ENCODE results near the gene METTL8.
"Not testable (repeated sequence)": the region's sequence is repeated elsewhere in the genome, so short reads cannot be mapped to it uniquely, and the experiment has no call there.

DNA sequence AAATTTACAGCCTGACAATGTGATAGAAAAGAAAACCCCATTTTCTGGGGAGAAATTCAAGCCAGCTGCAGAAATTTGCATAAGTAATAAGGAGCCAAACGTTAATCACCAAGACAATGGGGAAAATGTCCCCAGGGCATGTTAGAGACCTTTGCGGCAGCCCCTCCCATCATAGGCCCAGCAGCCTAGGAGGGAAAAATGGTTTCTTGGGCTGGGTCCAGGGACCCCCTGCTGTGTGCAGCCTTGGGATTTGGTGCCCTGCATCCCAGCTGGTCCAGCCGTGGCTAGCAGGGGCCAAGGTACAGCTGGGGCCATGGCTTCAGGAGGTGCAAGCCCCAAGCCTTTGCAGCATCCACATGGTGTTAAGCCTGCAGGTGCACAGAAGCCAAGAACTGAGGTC lies 121.6 kb downstream of the METTL8 start:
- not testable (repeated sequence) for TF ChIP-seq TCF7L2 (IDR thresholded peaks at IDR 0.05; ENCODE audit: low read depth, low read length); AKAP8 (CRISPR knock-in tag; IDR thresholded peaks at IDR 0.05); KAT7 (CRISPR knock-in tag; IDR thresholded peaks at IDR 0.05; ENCODE audit: borderline replicate concordance); ZFP36 (IDR thresholded peaks at IDR 0.05; ENCODE audit: borderline replicate concordance, low read depth, low read length, partially characterized antibody); ZNF274 (CRISPR knock-in tag; IDR thresholded peaks at IDR 0.05); YY1 (IDR thresholded peaks at IDR 0.05; ENCODE audit: insufficient read depth, insufficient replicate concordance, low read depth, low read length); HOXA5 (CRISPR knock-in tag; IDR thresholded peaks at IDR 0.05); CBX5 (CRISPR knock-in tag; IDR thresholded peaks at IDR 0.05; ENCODE audit: borderline replicate concordance); PCBP1 (IDR thresholded peaks at IDR 0.05; ENCODE audit: borderline replicate concordance, low read depth, low read length); POLR2A (IDR thresholded peaks at IDR 0.05; ENCODE audit: insufficient read depth in 1 of 2, low read depth in 2 of 2, low read length in 2 of 2)
- TF ChIP-seq, protein P1, sequence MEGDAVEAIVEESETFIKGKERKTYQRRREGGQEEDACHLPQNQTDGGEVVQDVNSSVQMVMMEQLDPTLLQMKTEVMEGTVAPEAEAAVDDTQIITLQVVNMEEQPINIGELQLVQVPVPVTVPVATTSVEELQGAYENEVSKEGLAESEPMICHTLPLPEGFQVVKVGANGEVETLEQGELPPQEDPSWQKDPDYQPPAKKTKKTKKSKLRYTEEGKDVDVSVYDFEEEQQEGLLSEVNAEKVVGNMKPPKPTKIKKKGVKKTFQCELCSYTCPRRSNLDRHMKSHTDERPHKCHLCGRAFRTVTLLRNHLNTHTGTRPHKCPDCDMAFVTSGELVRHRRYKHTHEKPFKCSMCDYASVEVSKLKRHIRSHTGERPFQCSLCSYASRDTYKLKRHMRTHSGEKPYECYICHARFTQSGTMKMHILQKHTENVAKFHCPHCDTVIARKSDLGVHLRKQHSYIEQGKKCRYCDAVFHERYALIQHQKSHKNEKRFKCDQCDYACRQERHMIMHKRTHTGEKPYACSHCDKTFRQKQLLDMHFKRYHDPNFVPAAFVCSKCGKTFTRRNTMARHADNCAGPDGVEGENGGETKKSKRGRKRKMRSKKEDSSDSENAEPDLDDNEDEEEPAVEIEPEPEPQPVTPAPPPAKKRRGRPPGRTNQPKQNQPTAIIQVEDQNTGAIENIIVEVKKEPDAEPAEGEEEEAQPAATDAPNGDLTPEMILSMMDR (CRISPR knock-in tag; IDR thresholded peaks at IDR 0.05): not testable (repeated sequence)
- TF ChIP-seq, protein P2, sequence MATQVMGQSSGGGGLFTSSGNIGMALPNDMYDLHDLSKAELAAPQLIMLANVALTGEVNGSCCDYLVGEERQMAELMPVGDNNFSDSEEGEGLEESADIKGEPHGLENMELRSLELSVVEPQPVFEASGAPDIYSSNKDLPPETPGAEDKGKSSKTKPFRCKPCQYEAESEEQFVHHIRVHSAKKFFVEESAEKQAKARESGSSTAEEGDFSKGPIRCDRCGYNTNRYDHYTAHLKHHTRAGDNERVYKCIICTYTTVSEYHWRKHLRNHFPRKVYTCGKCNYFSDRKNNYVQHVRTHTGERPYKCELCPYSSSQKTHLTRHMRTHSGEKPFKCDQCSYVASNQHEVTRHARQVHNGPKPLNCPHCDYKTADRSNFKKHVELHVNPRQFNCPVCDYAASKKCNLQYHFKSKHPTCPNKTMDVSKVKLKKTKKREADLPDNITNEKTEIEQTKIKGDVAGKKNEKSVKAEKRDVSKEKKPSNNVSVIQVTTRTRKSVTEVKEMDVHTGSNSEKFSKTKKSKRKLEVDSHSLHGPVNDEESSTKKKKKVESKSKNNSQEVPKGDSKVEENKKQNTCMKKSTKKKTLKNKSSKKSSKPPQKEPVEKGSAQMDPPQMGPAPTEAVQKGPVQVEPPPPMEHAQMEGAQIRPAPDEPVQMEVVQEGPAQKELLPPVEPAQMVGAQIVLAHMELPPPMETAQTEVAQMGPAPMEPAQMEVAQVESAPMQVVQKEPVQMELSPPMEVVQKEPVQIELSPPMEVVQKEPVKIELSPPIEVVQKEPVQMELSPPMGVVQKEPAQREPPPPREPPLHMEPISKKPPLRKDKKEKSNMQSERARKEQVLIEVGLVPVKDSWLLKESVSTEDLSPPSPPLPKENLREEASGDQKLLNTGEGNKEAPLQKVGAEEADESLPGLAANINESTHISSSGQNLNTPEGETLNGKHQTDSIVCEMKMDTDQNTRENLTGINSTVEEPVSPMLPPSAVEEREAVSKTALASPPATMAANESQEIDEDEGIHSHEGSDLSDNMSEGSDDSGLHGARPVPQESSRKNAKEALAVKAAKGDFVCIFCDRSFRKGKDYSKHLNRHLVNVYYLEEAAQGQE (IDR thresholded peaks at IDR 0.05; ENCODE audit: borderline replicate concordance in 1 of 2, low read depth in 1 of 2, low read length in 2 of 2): not testable (repeated sequence)
- TF ChIP-seq, protein P3, sequence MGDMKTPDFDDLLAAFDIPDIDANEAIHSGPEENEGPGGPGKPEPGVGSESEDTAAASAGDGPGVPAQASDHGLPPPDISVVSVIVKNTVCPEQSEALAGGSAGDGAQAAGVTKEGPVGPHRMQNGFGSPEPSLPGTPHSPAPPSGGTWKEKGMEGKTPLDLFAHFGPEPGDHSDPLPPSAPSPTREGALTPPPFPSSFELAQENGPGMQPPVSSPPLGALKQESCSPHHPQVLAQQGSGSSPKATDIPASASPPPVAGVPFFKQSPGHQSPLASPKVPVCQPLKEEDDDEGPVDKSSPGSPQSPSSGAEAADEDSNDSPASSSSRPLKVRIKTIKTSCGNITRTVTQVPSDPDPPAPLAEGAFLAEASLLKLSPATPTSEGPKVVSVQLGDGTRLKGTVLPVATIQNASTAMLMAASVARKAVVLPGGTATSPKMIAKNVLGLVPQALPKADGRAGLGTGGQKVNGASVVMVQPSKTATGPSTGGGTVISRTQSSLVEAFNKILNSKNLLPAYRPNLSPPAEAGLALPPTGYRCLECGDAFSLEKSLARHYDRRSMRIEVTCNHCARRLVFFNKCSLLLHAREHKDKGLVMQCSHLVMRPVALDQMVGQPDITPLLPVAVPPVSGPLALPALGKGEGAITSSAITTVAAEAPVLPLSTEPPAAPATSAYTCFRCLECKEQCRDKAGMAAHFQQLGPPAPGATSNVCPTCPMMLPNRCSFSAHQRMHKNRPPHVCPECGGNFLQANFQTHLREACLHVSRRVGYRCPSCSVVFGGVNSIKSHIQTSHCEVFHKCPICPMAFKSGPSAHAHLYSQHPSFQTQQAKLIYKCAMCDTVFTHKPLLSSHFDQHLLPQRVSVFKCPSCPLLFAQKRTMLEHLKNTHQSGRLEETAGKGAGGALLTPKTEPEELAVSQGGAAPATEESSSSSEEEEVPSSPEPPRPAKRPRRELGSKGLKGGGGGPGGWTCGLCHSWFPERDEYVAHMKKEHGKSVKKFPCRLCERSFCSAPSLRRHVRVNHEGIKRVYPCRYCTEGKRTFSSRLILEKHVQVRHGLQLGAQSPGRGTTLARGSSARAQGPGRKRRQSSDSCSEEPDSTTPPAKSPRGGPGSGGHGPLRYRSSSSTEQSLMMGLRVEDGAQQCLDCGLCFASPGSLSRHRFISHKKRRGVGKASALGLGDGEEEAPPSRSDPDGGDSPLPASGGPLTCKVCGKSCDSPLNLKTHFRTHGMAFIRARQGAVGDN (CRISPR knock-in tag; IDR thresholded peaks at IDR 0.05): not testable (repeated sequence)

All from HepG2 (cell line).